ENCODE measurements around the gene DMAC2L.

DNA sequence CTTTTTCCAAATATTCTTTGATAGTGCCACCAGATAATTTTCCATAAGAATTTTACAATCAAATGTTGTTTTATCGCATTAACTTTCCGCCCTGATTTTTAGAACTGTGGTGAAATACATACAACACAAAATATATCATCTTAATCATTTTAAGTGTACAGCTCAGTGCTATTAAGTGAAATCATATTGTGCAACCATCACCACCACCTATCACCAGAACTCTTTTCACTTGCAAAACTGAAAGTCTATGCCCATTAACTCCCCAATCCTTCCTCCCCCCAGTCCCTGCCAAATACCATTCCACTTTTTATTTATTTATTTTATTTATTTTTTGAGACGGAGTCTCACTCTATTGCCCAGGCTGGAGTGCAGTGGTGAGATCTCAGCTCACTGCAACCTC, 48.0 kb downstream of the DMAC2L start:
- TF ChIP-seq, protein P1, sequence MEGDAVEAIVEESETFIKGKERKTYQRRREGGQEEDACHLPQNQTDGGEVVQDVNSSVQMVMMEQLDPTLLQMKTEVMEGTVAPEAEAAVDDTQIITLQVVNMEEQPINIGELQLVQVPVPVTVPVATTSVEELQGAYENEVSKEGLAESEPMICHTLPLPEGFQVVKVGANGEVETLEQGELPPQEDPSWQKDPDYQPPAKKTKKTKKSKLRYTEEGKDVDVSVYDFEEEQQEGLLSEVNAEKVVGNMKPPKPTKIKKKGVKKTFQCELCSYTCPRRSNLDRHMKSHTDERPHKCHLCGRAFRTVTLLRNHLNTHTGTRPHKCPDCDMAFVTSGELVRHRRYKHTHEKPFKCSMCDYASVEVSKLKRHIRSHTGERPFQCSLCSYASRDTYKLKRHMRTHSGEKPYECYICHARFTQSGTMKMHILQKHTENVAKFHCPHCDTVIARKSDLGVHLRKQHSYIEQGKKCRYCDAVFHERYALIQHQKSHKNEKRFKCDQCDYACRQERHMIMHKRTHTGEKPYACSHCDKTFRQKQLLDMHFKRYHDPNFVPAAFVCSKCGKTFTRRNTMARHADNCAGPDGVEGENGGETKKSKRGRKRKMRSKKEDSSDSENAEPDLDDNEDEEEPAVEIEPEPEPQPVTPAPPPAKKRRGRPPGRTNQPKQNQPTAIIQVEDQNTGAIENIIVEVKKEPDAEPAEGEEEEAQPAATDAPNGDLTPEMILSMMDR (IDR thresholded peaks at IDR 0.05), result no peak
- TF ChIP-seq POLR2A (IDR thresholded peaks at IDR 0.05), result no peak

Measured in Peyer's patch (tissue), 4 donors.